Embryonic facial prominence (tissue), 1 donor: ENCODE data around the gene GPATCH2.
"Not testable (repeated sequence)": the region's sequence is repeated elsewhere in the genome, so short reads cannot be mapped to it uniquely, and the experiment has no call there.

Experiments used
- DNase-seq: peaks from one replicate; pipeline ENCODE4 v3.0.0-alpha.2; 2016; ENCODE audit errors: extremely low spot score

The GPATCH2 gene

DNA sequence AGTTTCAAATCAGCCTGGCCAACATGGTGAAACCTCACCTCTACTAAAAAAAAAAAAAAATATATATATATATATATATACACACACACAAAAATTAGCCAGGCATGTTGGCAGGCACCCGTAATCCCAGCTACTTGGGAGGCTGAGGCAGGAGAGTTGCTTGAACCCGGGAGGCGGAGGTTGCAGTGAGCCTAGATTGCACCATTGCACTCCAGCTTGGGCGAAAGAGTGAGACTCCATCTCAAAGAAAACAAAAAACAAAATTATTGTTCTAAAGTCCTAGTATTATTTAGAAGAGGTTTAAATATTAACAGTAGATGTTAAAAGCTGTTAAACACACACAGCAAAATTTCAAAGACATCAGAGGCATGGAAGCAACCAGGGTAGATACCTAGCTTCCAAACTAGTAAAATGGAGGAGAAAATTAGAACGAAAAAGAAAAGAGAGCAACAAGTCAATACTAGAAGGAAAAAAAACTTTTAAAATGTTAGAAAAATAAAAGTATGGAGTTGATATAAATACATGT lies 46.5 kb downstream of the GPATCH2 start:
- DNase-seq = not testable (repeated sequence)

DNA sequence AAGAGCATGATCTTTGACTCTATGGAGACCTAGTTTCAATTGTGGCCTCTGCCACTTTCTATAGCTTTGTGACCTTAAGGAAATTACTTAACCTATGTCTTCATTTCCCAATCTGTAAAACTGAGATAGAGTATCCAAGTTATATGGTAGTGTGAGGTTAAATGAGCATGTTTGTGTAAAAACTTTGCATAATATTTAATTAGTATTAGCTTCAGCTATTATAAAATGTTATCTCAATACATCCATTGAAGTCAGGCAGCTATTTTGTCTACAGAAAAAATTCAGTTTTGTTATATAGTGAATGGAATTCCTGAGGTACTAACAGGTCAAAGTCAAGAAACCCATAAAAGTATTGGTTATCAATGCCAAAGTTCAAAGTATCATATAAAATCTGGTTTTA lies 53.6 kb downstream of the GPATCH2 start:
- no peak for DNase-seq

DNA sequence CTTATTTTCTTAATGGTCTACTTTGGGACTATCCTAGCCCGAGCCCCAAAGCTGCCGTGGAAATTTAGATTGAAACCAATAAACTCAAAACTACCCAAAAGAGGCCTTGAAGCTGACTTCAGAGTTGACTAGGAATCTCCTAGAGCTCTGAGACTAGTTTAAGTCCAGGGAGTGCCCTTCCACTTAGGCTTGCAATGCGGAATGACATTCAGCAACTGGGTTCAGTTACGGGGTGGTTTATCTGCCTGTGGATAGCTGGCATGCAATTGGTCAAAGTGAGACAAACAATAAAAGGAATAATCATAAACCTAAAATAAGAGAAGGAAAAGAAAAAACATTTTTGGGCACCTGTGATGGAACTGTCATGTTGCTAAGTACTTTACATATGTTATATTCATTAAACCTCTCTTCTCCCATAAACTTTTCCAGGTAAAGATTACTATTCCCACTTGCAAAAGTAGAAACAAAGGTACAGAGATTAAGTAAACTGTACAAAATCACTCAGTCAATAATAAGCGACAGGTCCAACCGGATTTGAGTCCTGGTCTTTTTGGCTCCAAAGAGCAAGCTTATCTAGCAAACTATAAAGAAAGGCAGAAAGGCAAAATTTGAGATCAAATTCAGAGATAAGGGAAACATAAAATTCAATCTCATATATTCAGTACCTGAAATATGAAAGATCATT lies 56.5 kb downstream of the GPATCH2 start:
- no peak for DNase-seq

DNA sequence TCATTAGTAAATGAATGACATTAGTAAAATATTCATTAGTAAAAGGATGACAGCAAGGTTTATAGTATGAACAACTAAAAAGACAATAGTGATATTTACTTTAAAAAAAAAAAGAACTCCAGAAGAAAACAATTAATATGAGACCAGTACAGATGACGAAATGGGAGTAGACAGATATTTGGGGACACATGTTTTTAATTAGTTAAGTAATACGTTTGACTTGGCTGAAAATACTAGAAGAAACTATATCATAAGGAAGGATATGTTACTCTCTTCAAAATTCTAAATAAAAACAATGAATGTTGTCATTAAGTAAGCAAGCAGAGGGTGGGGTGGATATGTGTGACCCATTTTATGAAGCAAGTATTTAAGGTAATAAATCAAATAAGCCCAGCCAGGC lies 61.9 kb downstream of the GPATCH2 start:
- DNase-seq = no peak

DNA sequence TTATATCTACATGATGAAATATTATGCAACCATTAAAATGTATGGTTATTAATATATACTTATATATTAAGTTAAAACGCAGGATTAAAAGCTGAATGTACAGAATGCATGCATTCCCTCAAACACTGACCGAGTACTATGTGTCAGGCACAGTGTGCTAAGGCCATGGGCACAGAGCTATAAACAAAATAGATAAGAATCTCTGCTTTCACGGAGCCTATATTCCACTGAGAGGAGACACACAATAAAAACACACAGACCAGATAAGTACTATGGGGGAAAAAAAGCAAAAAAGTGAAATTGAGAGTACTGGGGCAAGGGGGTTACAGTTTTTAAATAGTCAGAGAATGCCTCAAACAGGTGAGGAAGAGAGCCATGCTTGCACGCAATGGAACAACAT lies 62.7 kb downstream of the GPATCH2 start:
- no peak for DNase-seq

GRCh38 chr1:217564833-217565232 lies 66.1 kb downstream of the GPATCH2 start:
- DNase-seq = no peak

GRCh38 chr1:217564207-217564606 lies 66.7 kb downstream of the GPATCH2 start:
- DNase-seq = no peak

- no peak for DNase-seq
These were observed 67.7 kb downstream of the GPATCH2 start for GRCh38 chr1:217563179-217563578.

GRCh38 chr1:217562229-217562878 lies 68.5 kb downstream of the GPATCH2 start:
- DNase-seq = no peak

GRCh38 chr1:217561446-217561845 lies 69.4 kb downstream of the GPATCH2 start:
- DNase-seq = no peak

GRCh38 chr1:217554849-217555248 lies 76.0 kb downstream of the GPATCH2 start:
- no peak for DNase-seq

DNA sequence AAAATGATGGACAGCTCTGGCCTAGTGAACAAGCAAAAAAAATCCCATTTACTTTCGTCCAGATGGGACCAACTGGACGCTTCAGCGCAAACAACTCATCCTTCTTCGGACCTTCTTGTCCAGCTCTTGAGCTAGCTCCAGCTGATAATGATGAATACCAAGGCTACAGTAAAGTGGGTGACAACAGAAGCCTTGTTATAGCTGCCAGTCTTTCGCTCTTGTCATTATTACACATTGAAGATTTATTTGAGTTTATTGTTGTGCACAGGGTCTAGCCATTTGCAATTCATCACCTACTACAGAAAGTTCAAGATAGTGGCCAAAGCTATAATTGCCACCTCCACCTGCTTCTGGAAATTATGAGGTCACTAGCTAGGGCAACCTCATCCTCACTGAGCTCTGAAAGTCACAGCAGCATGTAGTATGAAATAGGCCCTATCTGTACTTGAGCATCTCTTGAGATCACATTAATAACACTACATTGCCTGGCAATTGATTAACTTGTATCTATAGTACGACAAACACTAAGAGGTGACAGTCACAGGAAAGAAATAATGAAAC lies 76.9 kb downstream of the GPATCH2 start:
- no peak for DNase-seq

GRCh38 chr1:217552339-217552951 lies 78.4 kb downstream of the GPATCH2 start:
- DNase-seq = no peak

DNA sequence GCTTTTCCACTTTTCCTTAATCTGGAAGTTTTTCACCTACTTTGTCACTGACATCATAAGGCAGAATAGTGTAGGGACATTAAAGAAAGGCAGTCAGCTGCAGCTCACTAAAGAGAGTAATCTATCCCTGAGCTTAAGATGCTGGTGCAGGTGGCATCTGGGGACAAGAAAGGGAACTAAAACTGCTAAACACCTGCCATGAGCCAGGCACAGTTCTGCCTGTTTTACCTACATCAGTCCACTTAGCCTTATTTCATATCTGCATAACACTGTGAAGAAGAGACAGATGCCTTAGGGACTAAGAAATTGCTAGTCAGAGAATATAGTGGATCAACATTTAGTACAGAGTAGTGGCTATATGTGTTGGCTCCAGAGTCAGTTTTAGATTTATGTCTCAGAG lies 88.1 kb downstream of the GPATCH2 start:
- DNase-seq = no peak

GRCh38 chr1:217542136-217542777 lies 88.6 kb downstream of the GPATCH2 start:
- no peak for DNase-seq

- DNase-seq = no peak
These were observed 90.6 kb downstream of the GPATCH2 start for GRCh38 chr1:217540321-217540720.

- no peak for DNase-seq
These were observed 91.4 kb downstream of the GPATCH2 start for GRCh38 chr1:217539510-217539909.

DNA sequence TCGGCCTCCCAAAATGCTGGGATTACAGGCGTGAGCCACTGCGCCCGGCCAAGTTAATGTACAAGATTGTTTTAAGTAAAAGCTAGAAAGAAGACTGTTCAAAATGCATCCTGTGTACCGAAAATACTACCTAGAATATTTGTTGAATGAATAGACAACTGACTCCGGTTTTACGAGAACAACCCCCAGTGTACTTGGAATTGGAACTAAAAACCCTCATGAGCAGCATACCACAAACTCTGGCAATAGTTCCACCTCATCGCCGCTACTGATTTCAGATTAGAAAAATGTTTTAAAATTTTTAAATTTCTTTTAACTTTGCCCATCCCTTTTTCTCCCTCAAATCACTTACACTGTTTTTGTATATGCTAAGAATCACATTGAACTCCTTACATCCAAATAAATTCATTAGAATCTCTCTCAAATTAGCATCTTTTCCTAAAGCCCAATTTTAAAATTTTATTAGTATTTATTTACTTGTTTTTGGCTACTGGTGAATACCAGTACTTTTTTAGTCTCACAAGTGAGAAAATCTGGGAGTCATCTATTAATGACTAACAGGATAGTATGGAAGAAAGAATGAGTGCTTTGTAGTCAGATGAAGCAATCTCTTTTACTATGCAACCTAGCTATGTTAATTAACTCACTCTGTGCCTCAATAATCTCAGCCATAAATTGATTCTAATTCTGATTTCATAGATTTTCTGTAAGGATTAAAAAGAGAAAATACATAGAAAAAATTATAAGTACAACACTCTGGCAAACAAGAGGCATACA lies 95.1 kb downstream of the GPATCH2 start:
- no peak for DNase-seq

DNA sequence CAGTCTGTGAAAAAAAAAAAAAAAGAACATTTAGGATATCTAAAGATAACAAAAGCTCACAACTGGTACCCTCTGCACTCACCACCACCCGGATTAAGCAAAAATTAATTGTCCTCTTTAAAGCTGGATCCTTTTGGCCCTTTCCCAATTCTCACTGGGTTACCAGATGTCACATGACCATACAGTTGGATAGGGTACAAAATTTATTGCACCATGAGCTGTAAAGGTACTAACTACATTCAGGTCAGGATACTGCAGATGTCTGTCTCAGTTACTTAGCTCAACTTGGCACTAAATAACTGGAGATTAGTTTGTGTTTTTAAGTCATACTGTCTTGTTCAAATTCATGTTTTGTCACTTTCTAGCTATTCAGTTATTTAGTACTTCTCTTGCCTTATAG lies 96.3 kb downstream of the GPATCH2 start:
- DNase-seq = no peak

GRCh38 chr1:217528271-217528670 lies 102.6 kb downstream of the GPATCH2 start:
- no peak for DNase-seq

DNA sequence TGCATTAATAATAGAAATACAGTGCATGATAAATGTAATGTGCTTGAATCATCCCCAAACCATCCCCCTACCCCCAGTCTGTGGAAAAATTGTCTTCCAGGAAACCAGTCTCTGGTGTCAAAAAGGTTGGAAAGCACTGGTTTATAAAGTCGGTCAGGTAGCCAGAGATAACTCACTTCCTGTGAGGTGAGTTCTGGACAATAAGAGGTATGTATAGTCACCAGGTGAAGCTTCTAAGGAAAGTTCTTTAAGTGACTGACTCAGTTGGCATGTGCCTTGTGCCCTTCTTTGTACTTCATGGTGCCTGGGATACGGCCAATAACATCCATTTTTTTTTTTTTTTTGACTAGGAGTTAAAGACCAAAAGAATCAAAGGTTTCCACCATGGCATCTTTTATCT lies 103.7 kb downstream of the GPATCH2 start:
- DNase-seq = no peak
